ES-I3 (cell line): Measurements from ENCODE around the gene CCDC187.

ENCODE experiments used
- H3K36me3 ChIP-seq: 2 replicates; pipeline ENCODE4 v1.6.1; 2013; ENCODE audit warnings: mild to moderate bottlenecking, low read length, control low read depth, moderate library complexity; ENCODE audit not compliant: insufficient read depth
- H3K4me1 ChIP-seq: 2 replicates; pipeline ENCODE4 v1.6.1; 2013; ENCODE audit warnings: mild to moderate bottlenecking, control low read depth, low read length; ENCODE audit not compliant: insufficient read depth
- H3K9ac ChIP-seq: 2 replicates; pipeline ENCODE4 v1.6.1; 2013; ENCODE audit warnings: low read depth, mild to moderate bottlenecking, low read length, moderate library complexity
- H3K9me3 ChIP-seq: 2 replicates; pipeline ENCODE4 v1.6.1; 2013; ENCODE audit warnings: mild to moderate bottlenecking, low read length, moderate library complexity; ENCODE audit not compliant: control insufficient read depth, insufficient read depth

The CCDC187 gene

GRCh38 chr9:136317695-136318094 is 13.8 kb upstream of the CCDC187 start:
- Histone ChIP-seq H3K9ac (no peak overlapping the region), H3K36me3 (no peaks in the 10 kb centered on the region), H3K9me3 (no peaks in the 10 kb centered on the region; the same call in 1 of the 2 replicates), H3K4me1 (no peaks in the 10 kb centered on the region)

GRCh38 chr9:136316896-136317676 is 13.2 kb upstream of the CCDC187 start:
- H3K9me3 ChIP-seq: no peaks in the 10 kb centered on the region; the same call in 1 of the 2 replicates
- no peak overlapping the region for H3K9ac ChIP-seq
- H3K36me3 ChIP-seq: no peaks in the 10 kb centered on the region
- no peaks in the 10 kb centered on the region for H3K4me1 ChIP-seq

- H3K9me3 ChIP-seq: no peaks in the 10 kb centered on the region; the same call in 1 of the 2 replicates
- H3K9ac ChIP-seq: no peak overlapping the region
- no peaks in the 10 kb centered on the region; the same call in 1 of the 2 replicates for H3K4me1 ChIP-seq
- no peaks in the 10 kb centered on the region for H3K36me3 ChIP-seq
Observed at GRCh38 chr9:136316271-136316751, 12.4 kb upstream of the CCDC187 start.

- no peak overlapping the region for H3K9ac ChIP-seq
- no peaks in the 10 kb centered on the region for H3K36me3 ChIP-seq
- no peaks in the 10 kb centered on the region; the same call in 1 of the 2 replicates for H3K4me1 ChIP-seq
- H3K9me3 ChIP-seq: no peaks in the 10 kb centered on the region; the same call in 1 of the 2 replicates
Observed at GRCh38 chr9:136314944-136315343, 11.1 kb upstream of the CCDC187 start.

GRCh38 chr9:136314056-136314416 is 10.1 kb upstream of the CCDC187 start:
- Histone ChIP-seq H3K4me1 (no peaks in the 10 kb centered on the region; the same call in 1 of the 2 replicates), H3K9me3 (no peaks in the 10 kb centered on the region; the same call in 1 of the 2 replicates), H3K9ac (no peak overlapping the region), H3K36me3 (no peaks in the 10 kb centered on the region)

GRCh38 chr9:136313111-136314055 is 9.5 kb upstream of the CCDC187 start:
- H3K4me1 ChIP-seq: no peaks in the 10 kb centered on the region; the same call in 1 of the 2 replicates
- H3K9me3 ChIP-seq: no peaks in the 10 kb centered on the region; the same call in 1 of the 2 replicates
- no peaks in the 10 kb centered on the region for H3K36me3 ChIP-seq
- H3K9ac ChIP-seq: no peak overlapping the region

GRCh38 chr9:136312436-136312835 is 8.5 kb upstream of the CCDC187 start:
- Histone ChIP-seq H3K4me1 (no peaks in the 10 kb centered on the region; the same call in 1 of the 2 replicates), H3K9me3 (no peaks in the 10 kb centered on the region; the same call in 1 of the 2 replicates), H3K9ac (no peak overlapping the region), H3K36me3 (no peaks in the 10 kb centered on the region)

- Histone ChIP-seq H3K4me1 (no peaks in the 10 kb centered on the region; the same call in 1 of the 2 replicates), H3K9ac (no peak overlapping the region), H3K36me3 (no peaks in the 10 kb centered on the region), H3K9me3 (no peaks in the 10 kb centered on the region; the same call in 1 of the 2 replicates)
Observed at GRCh38 chr9:136312009-136312375, 8.1 kb upstream of the CCDC187 start.

GRCh38 chr9:136311051-136312008 is 7.4 kb upstream of the CCDC187 start:
- H3K9ac ChIP-seq: no peak overlapping the region

GRCh38 chr9:136310273-136311030 is 6.6 kb upstream of the CCDC187 start:
- Histone ChIP-seq H3K4me1 (no peaks in the 10 kb centered on the region; the same call in 1 of the 2 replicates), H3K9me3 (no peaks in the 10 kb centered on the region; the same call in 1 of the 2 replicates), H3K9ac (no peak overlapping the region), H3K36me3 (no peaks in the 10 kb centered on the region)

More at GRCh38 chr9:136311051-136312008, 7.4 kb upstream of the CCDC187 start:
- H3K9me3 ChIP-seq: no peaks in the 10 kb centered on the region; the same call in 1 of the 2 replicates
- H3K4me1 ChIP-seq: no peaks in the 10 kb centered on the region; the same call in 1 of the 2 replicates
- no peaks in the 10 kb centered on the region for H3K36me3 ChIP-seq

- Histone ChIP-seq H3K36me3 (no peaks in the 10 kb centered on the region), H3K9ac (no peak overlapping the region), H3K9me3 (no peaks in the 10 kb centered on the region; the same call in 1 of the 2 replicates), H3K4me1 (no peaks in the 10 kb centered on the region; the same call in 1 of the 2 replicates)
Observed at GRCh38 chr9:136309806-136310220, 5.9 kb upstream of the CCDC187 start.

- Histone ChIP-seq H3K4me1 (no peaks in the 10 kb centered on the region; the same call in 1 of the 2 replicates), H3K36me3 (no peaks in the 10 kb centered on the region), H3K9me3 (no peaks in the 10 kb centered on the region), H3K9ac (no peak overlapping the region)
Observed at GRCh38 chr9:136309101-136309801, 5.4 kb upstream of the CCDC187 start.
